Mucosa of rectum (tissue), 2 donors: ENCODE results near the gene PAPPA.

Experiments
- H3K27ac ChIP-seq, 2 donors: one replicate each; pipeline ENCODE4 v1.7.0; 2013; ENCODE audit warnings: inconsistent platforms in 2 of 2, low read depth in 2 of 2, low read length in 2 of 2
- H3K27me3 ChIP-seq, 2 donors: one replicate each; pipeline ENCODE4 v1.7.0; 2013; ENCODE audit warnings: low read length in 2 of 2; ENCODE audit not compliant: control insufficient read depth in 2 of 2, insufficient read depth in 2 of 2
- H3K36me3 ChIP-seq, 2 donors: one replicate each; pipeline ENCODE4 v1.7.0; 2013; ENCODE audit warnings: low read length in 2 of 2; ENCODE audit not compliant: control insufficient read depth in 2 of 2, insufficient read depth in 2 of 2
- H3K4me1 ChIP-seq, 2 donors: one replicate each; pipeline ENCODE4 v1.7.0; 2013; ENCODE audit warnings: low read length in 2 of 2, mild to moderate bottlenecking in 1 of 2; ENCODE audit not compliant: control insufficient read depth in 2 of 2, insufficient read depth in 2 of 2
- H3K4me3 ChIP-seq, 2 donors: one replicate each; pipeline ENCODE4 v1.7.0; 2013; ENCODE audit warnings: low read length in 2 of 2
- H3K9ac ChIP-seq, 2 donors: one replicate each; pipeline ENCODE4 v1.7.0; 2013; ENCODE audit warnings: low read length in 2 of 2, low read depth in 1 of 2, mild to moderate bottlenecking in 1 of 2
- H3K9me3 ChIP-seq, 2 donors: one replicate each; pipeline ENCODE4 v1.7.0; 2013; ENCODE audit warnings: low read length in 2 of 2; ENCODE audit not compliant: control insufficient read depth in 2 of 2
- donor health status: healthy.
- donor health status: Normal muscosa, but diverticular disease.

Gene PAPPA

DNA sequence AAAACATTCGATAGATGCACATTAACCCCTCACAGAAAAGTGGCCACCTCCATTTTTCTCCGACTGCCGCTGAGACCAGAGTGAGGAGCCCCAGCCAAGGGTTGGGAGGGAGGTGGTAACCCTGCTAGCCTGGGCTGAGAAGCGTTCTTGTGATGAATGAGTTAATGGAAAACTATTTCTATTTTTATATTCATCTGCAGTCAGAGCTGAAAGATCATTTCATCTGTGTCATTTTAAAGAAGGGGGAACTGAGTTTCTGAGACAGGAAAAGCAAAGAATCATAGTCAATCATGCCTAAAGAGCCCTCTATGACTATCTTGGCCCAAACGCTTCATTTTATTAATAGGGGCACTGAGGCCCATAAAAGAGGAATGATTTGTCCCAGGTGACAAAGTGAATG, 229.5 kb downstream of the PAPPA start:
- Histone ChIP-seq H3K9me3 (no peaks in the 10 kb centered on the region), H3K27ac (no peak overlapping the region), H3K9ac (no peak overlapping the region), H3K4me1 (no peaks in the 10 kb centered on the region), H3K4me3 (no peak overlapping the region), H3K36me3 (no peaks in the 10 kb centered on the region), H3K27me3 (no peaks in the 10 kb centered on the region)

DNA sequence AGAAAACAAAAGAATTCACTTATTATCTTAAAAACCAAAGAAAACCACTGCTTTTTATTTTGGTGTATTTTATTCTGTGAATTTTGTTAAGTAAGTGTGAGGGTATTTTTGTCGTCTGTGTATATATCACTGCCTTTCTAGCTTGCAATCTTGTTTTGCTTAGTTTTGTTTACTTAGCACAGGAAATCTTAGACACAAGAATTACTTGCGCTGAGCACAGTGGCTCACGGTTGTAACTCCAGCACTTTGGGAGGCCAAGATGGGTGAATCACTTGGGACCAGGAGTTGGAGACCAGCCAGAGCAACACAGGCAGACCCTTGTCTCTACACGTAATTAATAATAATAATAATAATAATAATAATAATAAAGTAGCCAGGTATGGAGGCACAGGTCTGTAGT, 230.3 kb downstream of the PAPPA start:
- no peaks in the 10 kb centered on the region for H3K27me3 ChIP-seq

DNA sequence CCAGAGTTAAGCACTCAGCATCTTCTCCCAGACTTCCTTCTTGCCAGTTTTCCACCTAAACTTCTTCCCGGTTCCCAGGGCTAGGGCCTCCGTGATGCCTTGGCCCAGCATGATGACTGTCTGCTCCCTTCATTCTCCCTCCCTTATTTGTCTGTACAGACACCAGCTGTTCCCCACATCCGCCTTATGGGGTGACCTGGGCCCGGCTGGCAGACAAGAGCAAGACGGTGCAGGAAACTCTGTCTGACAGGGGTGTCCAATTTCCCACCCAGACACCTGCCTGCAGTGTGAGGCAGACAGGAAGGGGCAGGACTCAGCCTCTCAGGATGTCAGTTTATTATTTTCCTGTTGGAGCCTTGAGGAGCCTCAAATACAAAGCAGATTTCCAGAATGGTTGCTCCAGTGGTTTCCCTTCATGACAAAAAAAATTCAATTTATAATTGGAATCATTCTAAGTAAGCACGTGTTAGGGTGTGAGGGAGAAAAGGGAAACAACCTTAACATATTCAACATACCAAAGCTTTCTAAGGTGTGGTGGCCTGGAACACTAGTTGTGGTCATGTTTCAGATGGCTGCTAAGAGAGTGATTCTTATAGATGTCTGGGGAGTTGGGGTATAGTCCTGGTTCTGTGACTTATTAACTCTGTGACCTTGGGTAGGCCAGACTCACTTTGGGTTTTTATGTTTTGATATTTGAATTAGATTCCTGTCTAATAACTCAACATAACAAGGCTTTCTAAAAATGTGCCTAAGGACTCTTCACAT, 234.5 kb downstream of the PAPPA start:
- Histone ChIP-seq H3K9me3 (no peaks in the 10 kb centered on the region), H3K27me3 (no peaks in the 10 kb centered on the region), H3K9ac (no peak overlapping the region), H3K4me3 (no peak overlapping the region), H3K27ac (no peak overlapping the region), H3K36me3 (no peaks in the 10 kb centered on the region), H3K4me1 (no peaks in the 10 kb centered on the region)

More for the DNA sequence above, 230.3 kb downstream of the PAPPA start:
- Histone ChIP-seq H3K9me3 (no peaks in the 10 kb centered on the region), H3K9ac (no peak overlapping the region), H3K27ac (no peak overlapping the region), H3K4me3 (no peak overlapping the region), H3K4me1 (no peaks in the 10 kb centered on the region), H3K36me3 (no peaks in the 10 kb centered on the region)

DNA sequence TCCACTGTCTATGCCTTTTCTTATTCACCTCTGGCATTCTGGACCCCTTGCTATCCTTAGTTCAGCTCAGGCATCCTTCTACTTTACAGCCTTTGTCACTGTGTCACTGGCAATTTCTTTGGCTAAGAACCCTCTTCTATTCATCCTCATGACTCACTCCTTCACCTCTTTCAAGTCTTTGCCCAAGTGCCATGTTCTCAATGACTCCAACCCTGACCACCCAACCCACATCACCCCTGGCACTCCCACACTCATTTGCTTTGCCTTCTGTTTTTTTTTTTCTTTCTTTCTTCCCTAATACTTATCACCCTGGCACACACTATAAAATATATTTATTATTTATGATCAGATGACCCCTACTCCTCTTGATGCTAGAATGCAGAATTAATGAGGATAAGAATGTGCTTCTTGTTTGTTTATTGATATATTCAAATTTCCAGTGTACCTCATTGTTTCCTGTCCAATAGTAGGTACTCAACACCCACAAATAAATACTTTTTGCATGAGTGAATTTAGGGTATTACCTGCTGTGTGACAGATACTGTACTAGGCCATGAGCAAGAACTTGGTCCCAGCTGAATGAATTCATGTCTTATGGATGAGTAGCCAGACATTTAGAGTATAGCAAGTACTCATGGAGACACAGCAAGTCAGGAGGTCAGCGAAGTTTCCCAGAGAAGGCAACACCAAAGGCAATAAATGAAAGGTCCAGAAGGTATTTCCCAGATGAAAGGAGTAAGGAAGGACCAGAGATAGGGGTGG, 236.1 kb downstream of the PAPPA start:
- no peak overlapping the region for H3K27ac ChIP-seq
- H3K4me3 ChIP-seq, result no peak overlapping the region

DNA sequence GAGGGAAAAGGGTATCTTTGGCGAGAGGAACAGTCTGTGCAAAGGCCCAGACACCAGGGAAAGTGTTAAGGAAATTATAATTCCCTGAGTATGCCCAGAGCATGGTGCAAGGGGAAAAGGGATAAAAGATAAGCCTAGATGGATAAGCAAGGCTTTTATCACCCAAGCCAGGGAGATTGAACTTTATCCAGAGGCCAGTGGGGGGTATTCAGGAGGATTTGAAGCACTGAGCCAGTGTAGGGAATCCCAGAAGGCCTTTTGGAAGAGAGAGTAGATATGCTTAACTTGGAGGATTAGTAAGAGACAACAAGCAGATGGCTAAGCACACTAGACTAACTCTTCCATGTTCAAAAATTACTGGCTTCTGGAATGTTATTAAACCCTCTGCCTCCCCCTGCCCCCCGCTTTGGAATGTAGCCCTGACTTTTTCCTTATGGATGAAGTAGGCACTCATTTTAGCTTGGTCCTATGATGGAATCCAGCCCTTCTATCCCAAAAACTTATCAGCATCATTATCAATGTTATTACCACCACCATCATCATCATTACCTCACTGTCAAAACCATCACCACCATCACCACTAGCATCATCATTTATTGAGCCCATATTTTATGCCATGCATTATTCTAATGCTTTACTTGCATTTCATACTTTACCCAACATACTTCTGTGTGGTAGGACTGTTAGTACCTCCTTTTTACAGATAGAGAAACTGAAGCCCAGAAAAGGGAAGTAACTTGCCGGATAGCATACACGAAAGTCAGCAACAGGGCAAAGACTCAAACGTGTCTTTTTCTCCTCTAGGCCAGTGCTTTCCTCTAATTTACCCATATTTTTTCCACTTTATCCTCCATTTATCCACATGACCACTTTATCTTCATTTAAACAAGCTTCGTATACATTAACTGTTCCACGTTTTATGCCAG, 237.0 kb downstream of the PAPPA start:
- Histone ChIP-seq H3K36me3 (no peaks in the 10 kb centered on the region), H3K27me3 (no peaks in the 10 kb centered on the region), H3K9ac (no peak overlapping the region), H3K4me1 (no peaks in the 10 kb centered on the region), H3K4me3 (no peak overlapping the region), H3K27ac (no peak overlapping the region), H3K9me3 (no peaks in the 10 kb centered on the region)

More for the DNA sequence above, 236.1 kb downstream of the PAPPA start:
- Histone ChIP-seq H3K36me3 (no peaks in the 10 kb centered on the region), H3K4me1 (no peaks in the 10 kb centered on the region), H3K9ac (no peak overlapping the region), H3K27me3 (no peaks in the 10 kb centered on the region), H3K9me3 (no peaks in the 10 kb centered on the region)

DNA sequence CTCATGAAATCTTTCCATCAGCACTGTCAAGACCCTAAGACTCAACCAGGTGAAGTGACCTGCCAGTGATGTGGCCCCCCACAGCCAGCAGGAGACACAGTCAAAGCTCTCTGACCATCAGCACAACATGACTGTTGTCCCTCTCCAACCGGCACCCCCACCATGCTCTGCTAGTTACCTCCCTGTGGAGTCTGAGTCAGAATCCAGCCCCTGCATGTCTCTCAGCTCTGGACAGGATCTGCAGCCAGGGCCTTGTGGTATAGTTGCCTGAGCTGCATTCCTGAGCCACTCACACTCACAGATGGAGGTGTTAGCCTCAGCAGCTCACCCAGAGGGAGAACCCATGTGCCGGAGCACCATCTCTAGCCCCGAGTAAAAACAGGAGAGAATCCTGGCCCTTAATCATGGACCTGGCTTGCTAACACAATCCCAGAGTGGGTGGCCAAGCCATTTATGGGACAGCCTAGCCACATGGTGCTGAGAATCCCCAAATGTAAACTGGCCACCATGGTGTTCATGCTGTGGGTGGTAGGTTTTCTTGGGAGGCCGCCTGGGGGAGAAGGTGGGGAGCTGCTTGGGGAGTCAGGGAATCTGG, 237.8 kb downstream of the PAPPA start:
- Histone ChIP-seq H3K4me1 (no peaks in the 10 kb centered on the region), H3K9ac (no peak overlapping the region), H3K27me3 (no peaks in the 10 kb centered on the region), H3K9me3 (no peaks in the 10 kb centered on the region), H3K27ac (no peak overlapping the region), H3K36me3 (no peaks in the 10 kb centered on the region), H3K4me3 (no peak overlapping the region)

DNA sequence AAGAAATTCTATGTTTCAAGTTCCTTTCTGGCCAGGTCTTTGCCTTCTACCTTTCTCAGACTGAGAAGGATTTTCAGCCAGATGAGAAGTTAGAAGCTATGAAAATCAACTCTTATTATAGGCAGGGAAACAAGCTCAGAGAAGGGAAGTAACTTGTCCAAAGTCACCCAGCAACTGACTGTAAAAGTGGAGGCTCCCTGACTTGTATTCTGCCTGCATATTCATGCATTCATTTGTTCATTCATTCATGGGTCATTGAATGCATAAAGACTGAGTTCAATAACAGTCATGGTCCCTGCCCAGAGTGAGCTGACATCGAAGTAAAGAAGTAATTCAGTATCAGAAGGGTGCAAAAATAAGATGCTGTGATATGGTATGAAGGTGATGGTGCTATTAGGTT, 239.6 kb downstream of the PAPPA start:
- no peaks in the 10 kb centered on the region for H3K9me3 ChIP-seq
- H3K27ac ChIP-seq, result no peak overlapping the region
- no peaks in the 10 kb centered on the region for H3K4me1 ChIP-seq
- no peaks in the 10 kb centered on the region for H3K36me3 ChIP-seq
- H3K4me3 ChIP-seq, result no peak overlapping the region
- no peaks in the 10 kb centered on the region for H3K27me3 ChIP-seq
- no peak overlapping the region for H3K9ac ChIP-seq

DNA sequence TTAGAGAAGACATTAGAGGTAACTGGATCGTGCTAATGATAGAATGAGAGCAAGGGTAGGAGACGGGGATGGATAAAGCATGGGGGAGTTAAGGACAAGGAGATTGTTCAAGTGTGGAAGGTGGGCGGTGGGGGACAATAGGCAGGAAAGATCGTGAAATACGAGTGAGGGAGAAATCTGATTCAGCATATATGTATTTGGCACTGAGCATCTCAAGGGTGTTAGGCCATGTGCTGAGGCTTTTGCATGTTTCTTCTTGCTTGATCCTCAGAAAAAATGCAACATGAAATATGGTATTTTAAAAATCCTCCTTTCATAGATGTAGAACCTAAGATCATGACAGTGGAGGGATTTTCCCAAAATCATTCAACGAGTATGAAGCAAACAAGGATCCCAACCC, 240.5 kb downstream of the PAPPA start:
- H3K27ac ChIP-seq, result no peak overlapping the region
- no peaks in the 10 kb centered on the region for H3K36me3 ChIP-seq
- no peaks in the 10 kb centered on the region for H3K9me3 ChIP-seq
- H3K4me1 ChIP-seq, result no peaks in the 10 kb centered on the region
- no peaks in the 10 kb centered on the region for H3K27me3 ChIP-seq
- H3K4me3 ChIP-seq, result no peak overlapping the region
- H3K9ac ChIP-seq, result no peak overlapping the region

DNA sequence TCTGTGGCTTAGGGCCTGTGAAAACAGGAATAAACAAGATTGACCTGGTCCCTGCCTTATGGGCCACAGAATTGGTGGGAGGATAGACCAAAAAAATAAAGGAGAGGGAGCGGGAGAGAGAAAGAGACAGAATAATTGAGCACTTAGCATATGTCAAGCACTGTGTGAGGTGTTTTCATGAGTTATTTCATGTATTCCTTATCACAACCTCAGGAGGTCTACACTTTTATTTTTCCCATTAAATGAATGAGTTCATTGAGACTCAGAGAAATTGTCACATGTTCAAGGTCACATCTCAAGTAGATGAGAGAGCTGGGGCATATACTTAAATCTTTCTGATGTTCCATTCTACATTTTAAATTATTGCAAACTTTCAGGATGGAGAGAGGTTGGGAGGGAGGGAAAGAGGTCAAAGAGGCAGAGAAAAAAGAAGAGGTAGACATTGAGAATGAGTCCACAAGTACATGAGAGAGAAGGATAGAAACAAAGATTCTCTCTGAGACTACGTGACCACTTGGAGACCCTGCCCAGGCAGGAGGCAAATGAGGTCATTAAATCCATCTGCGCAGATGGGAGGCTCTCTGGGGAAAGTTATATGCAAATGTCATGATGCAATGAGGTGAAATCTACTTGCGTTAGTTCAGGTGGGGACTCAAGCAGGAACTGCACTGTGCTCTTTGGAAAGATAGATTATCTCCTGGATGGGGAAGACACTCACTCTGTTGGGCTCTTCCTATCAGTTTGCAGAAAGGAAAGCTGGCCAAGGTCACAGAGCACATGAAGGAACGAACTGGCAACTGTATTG, 241.5 kb downstream of the PAPPA start:
- no peak overlapping the region for H3K9ac ChIP-seq
- no peaks in the 10 kb centered on the region for H3K4me1 ChIP-seq
- no peaks in the 10 kb centered on the region for H3K9me3 ChIP-seq
- no peaks in the 10 kb centered on the region for H3K27me3 ChIP-seq
- no peak overlapping the region for H3K4me3 ChIP-seq
- H3K36me3 ChIP-seq, result no peaks in the 10 kb centered on the region
- H3K27ac ChIP-seq, result no peak overlapping the region
